ENCODE measurements around the gene PRLH. TPM values are rescaled to one million over a fixed set of nuclear protein-coding genes. Genes with fewer than 3 reads are reported as not detected.

Gene PRLH
- total and polyA plus RNA-seq, 2 of the 13 experiments (the other 11 are each of a cell fraction or from before 2014, with no cell fraction given) = not detected

DNA sequence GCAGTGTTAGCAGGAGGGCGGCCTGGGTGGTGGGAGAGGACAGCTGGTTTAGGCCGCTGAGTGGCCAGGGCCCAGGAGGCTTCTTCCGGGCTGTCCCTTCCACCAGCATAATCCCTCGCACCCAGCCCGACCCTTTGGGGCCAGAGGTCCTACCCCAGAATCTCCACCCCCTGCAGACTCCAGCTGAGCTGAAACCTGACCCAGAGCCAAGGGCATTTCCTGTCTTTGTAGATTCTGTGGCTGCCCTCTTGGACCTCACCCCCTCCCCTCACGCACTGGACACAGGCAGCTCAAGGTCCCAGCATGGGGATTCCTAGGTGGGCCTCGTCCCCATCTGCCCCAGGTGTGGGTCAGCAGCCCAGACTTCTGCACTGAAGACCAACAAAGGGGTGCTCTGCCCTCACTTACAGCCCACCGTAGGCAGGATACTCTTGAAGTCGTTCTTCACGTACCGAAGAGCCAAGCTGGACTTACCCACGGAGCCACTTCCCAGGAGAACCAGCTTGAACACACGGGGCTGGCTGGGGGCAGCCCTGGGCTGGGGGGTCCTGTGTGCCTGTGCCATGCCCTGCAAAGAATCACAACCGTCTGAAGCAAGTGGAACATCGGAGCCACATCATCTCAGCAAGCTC lies 19.3 kb downstream of the PRLH start (continued):
- TF ChIP-seq DMTF1 (CRISPR knock-in tag; IDR thresholded peaks at IDR 0.05) (no peak), TOE1 (CRISPR knock-in tag; IDR thresholded peaks at IDR 0.05) (peak; percentile 65; the same call in 1 of the 2 replicates), ZBTB4 (CRISPR knock-in tag; IDR thresholded peaks at IDR 0.05; ENCODE audit: borderline replicate concordance) (peak; percentile 95; the same call in 1 of the 2 replicates), ZNF230 (CRISPR knock-in tag; IDR thresholded peaks at IDR 0.05) (no peak), ZNF761 (CRISPR knock-in tag; conservative IDR thresholded peaks at IDR 0.05) (no peak), MXI1 (IDR thresholded peaks at IDR 0.05; ENCODE audit: borderline replicate concordance, low read depth, low read length) (peak; percentile 46; the same call in 1 of the 3 replicates), ARID5B (CRISPR knock-in tag; IDR thresholded peaks at IDR 0.05) (peak; percentile 97), HMG20A (CRISPR knock-in tag; IDR thresholded peaks at IDR 0.05; ENCODE audit: borderline replicate concordance) (peak; percentile 77; the same call in 1 of the 2 replicates), MED8 (CRISPR knock-in tag; IDR thresholded peaks at IDR 0.05; ENCODE audit: insufficient replicate concordance) (peak; percentile 90), MEIS2 (CRISPR knock-in tag; IDR thresholded peaks at IDR 0.05) (peak; percentile 91; the same call in 1 of the 2 replicates), ZNF691 (CRISPR knock-in tag; IDR thresholded peaks at IDR 0.05; ENCODE audit: borderline replicate concordance, low read depth) (peak; percentile 90; the same call in 1 of the 2 replicates), PAWR (CRISPR knock-in tag; IDR thresholded peaks at IDR 0.05; ENCODE audit: borderline replicate concordance) (no peak), GLMP (CRISPR knock-in tag; IDR thresholded peaks at IDR 0.05; ENCODE audit: borderline replicate concordance) (no peak), GFI1 (CRISPR knock-in tag; IDR thresholded peaks at IDR 0.05; ENCODE audit: borderline replicate concordance) (peak; percentile 95), SMAD3 (CRISPR knock-in tag; IDR thresholded peaks at IDR 0.05) (peak; percentile 89)
- TF ChIP-seq, protein P1, sequence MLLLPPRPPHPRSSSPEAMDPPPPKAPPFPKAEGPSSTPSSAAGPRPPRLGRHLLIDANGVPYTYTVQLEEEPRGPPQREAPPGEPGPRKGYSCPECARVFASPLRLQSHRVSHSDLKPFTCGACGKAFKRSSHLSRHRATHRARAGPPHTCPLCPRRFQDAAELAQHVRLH (CRISPR knock-in tag; IDR thresholded peaks at IDR 0.05; ENCODE audit: borderline replicate concordance, low read depth) = peak; percentile 87; the same call in 1 of the 2 replicates
